ENCODE results near the gene ZFYVE1.

GRCh38 chr14:72966038-72966437 lies 60.9 kb downstream of the ZFYVE1 start:
- TF ChIP-seq CTCF (IDR thresholded peaks at IDR 0.05; ENCODE audit: extremely low read depth in 1 of 2, insufficient read depth in 1 of 2, low read depth in 1 of 2, low read length in 2 of 2) (no peak), POLR2A (IDR thresholded peaks at IDR 0.05; ENCODE audit: low read depth, low read length) (no peak), MAX (IDR thresholded peaks at IDR 0.05; ENCODE audit: insufficient read depth, insufficient read length) (no peak)
